ENCODE measurements around the gene CTNNA3.
"Not testable (repeated sequence)": the region's sequence is repeated elsewhere in the genome, so short reads cannot be mapped to it uniquely, and the experiment has no call there.

Gene CTNNA3

GRCh38 chr10:66335753-66336152 lies 1360.2 kb downstream of the CTNNA3 start:
- DNase-seq = not testable (repeated sequence)

DNA sequence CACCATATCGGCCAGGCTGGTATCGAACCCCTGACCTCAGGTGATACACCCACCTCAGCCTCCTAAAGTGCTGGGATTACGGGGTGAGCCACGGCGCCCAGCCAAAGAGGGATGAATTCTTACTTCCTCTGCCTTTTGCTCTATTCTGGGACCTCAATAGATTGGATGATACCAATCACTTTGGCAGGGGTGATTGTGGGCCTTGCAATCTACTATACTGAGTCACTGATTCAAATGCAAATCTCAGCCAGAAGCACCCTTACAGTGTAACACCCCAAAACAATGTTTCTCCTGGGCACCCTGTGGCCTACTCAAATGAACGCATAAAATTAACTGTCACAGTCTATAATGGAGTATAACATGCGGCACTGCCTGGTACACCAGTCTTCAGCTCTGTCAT lies 1366.8 kb downstream of the CTNNA3 start:
- no peak for DNase-seq

- no peak for DNase-seq
Observed at GRCh38 chr10:66326876-66327275, 1369.1 kb downstream of the CTNNA3 start.

- DNase-seq = no peak
Observed at GRCh38 chr10:66322777-66323176, 1373.2 kb downstream of the CTNNA3 start.

DNA sequence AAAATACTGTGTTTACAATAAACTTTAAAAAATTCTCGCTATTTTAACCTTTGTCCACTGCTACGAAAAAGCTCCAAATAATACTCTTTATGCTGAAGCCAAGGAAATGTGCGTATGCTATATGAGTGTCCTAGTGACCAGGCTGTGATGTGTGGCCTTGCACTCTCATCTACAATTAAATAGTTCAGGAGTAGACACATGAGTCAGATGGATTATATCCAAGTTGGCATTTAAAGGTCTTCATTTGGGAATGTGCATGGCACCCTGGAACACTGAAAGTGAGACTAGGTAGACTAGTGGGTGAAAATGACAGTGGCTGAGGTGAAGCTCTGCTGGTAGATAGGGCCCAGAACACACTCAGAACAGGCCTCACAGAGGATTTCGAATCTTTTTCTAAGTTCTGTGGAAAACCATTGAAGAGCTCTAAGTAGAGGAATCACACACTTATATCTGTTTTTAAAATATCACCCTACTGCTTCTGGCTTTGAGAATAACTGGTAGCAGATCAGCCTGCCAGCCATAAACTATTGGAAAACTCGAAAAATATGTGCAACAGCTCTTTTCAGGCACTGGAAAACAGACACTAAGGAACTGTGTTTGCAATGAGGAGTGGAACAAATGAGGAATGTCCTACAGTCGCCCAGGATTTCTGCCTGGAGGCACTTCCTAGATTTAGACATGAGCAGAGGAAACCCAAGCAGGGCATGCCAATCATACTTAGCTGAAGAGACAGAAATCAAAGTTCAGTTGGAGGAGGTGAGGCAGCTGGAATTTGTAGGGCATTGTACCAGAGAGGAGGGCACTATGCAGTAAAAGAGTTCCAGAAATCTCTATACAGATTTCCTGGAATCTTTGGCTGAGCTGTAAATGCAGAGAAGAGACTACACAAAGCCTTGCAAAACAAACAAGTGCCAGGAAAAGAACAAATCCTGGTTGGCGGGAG lies 1374.0 kb downstream of the CTNNA3 start:
- DNase-seq = no peak

DNA sequence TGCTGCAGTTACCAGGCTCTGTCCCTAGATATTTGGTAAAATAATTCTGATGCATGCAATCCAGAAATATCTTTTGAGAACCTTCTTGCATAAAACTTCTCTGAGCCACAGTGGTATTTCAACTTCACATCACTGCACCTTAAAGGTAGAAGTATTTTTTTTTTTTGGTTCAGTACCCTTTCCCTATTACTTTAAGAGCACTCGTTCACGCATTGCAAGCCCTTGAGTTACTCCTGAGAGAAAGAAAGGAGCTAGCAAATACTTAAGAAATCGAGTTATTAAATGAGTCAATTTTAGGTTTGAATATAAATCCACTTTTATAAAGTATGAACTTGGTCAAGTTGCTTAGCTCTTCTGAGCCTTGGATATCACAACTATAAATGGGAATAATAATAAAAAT lies 1377.2 kb downstream of the CTNNA3 start:
- DNase-seq = no peak

- no peak for DNase-seq
Observed at GRCh38 chr10:66307826-66308225, 1388.2 kb downstream of the CTNNA3 start.

DNA sequence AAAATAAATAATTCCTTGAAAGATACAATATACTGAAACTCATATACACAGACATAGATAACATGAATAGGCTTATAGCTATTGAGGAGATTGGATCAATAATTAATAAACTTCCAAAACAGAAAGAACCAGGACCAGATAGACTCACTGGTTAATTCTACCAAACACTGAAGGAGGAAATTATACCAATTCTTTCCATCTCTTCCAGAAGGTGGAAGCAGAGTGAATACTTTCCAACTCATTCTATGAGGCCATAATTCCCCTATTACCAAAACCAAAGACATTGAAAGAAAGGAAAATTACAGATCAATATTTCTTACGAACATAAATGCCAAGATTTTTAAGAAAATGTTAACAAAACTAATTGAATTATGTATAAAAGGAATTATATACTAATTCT lies 1394.9 kb downstream of the CTNNA3 start:
- no peak for DNase-seq

DNA sequence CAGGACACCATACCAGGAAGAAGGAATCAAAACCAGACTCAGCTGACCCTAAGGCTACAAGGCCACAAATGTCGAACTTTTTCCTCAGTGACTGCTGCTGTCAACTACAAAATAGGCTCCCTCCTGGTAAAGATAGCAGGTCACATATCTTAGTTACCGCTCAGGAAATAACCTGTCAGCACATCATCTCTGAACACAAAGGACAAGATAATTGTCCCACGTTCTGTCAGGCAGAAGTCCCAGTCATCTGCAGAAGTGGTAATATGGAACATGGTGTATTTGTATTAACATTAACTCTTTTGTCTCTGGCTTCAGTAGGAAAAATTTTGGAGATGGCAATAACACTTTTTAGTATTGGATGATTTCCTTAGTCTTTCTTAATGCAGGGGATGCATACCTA lies 1400.4 kb downstream of the CTNNA3 start:
- no peak for DNase-seq

DNA sequence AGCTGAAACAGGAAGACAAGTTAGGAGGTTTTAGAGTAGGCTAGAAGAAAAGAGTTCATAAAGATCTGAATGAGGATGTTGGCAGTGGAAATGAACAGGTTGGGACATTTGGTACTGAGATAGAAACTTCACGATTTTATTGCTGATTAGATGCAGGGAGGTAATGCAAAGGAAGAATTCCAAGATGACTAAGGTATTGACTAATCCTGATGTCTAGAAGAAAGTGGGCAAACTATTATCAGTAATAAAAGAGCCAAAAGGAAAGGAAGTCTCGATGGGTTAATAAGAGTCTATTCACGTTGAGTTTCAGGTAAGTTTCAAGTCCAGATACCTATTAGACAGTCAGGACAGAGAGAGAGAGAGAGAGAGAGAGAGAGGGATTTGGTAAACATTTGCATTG lies 1401.5 kb downstream of the CTNNA3 start:
- DNase-seq = no peak

DNA sequence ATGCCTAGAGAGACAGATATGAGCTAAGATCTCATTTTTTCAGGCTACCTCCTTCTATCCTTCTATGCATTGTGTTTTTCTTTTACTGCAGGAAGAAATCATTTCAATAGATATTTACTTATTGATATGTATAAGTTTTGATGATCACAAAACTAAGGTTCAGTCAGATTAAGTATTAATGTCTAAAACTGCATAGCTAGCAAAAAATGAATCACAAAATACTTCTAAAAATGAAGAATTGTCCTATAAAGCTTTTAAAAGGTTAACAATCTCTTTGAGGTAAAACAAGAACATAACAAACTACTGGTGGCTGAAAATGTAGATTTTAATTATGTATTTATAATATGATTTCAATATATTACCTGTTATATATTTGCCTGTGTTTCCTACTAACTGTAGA lies 1403.1 kb downstream of the CTNNA3 start:
- no peak for DNase-seq

- no peak for DNase-seq
Observed at GRCh38 chr10:66292456-66292855, 1403.5 kb downstream of the CTNNA3 start.

GRCh38 chr10:66291133-66291532 lies 1404.9 kb downstream of the CTNNA3 start:
- no peak for DNase-seq

- DNase-seq = no peak
Observed at GRCh38 chr10:66284621-66285020, 1411.4 kb downstream of the CTNNA3 start.

GRCh38 chr10:66283874-66284464 lies 1412.0 kb downstream of the CTNNA3 start:
- DNase-seq = no peak

- no peak for DNase-seq
Observed at GRCh38 chr10:66283064-66283463, 1412.9 kb downstream of the CTNNA3 start.

- no peak for DNase-seq
Observed at GRCh38 chr10:66281327-66281726, 1414.7 kb downstream of the CTNNA3 start.

GRCh38 chr10:66277481-66277880 lies 1418.5 kb downstream of the CTNNA3 start:
- DNase-seq = no peak

GRCh38 chr10:66273966-66274519 lies 1422.0 kb downstream of the CTNNA3 start:
- DNase-seq = no peak

DNA sequence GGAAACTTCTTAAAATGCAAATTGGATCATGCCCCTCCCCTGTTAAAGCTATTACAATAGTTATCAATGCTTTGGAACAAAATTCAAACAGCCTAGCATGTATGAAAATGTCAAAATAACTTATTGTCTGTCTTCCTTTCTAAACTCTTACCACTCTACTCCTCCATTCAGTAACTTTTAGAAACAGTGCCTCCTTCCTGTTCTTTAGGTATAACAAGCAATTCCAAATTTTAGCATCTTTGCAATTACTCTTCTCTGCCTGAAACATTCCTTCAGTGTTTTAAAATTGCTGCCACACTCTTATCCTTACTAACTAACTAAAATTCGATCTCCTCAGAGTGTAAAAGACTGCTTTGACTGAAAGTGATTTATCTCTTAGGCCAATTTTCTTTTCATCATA lies 1430.6 kb downstream of the CTNNA3 start:
- no peak for DNase-seq

DNA sequence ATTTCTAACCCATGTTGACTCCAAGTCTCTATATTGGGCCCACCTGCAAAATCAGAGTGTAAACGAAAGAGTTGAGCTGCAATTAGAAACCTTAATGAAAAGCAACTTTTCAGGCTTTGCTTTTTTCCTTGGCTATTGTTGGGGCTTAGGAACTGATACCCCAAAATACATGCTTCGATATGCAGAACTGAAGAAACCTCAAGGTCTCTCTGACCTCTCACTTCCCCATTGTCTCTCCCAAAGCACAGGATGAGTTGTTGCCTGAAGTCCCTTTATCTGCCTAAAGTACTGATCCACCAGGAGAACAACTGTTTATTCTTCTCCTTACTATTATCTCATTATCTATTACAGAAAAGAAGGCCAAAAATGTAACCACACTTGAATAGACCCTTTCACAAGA lies 1436.2 kb downstream of the CTNNA3 start:
- no peak for DNase-seq

DNA sequence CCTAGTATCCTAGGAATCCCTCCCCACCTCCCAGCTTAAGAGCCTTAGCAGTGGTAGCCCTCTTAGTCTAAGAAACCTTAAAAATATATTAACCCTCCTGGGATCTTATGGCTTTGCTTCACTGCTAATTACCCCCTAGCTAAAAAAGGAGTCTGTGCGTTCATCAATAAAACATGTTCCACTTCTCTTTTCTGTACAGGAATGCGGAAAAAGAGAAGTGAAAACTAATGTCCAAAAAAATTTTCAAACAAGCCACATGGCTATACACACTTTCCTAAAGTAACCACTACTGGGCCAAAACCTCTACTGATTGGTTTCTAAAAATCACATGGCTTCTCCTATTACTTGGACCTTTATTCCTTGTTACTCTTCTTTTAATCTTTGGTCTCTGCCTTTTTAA lies 1437.3 kb downstream of the CTNNA3 start:
- DNase-seq = no peak

- no peak for DNase-seq
Observed at GRCh38 chr10:66257801-66258200, 1438.2 kb downstream of the CTNNA3 start.

DNA sequence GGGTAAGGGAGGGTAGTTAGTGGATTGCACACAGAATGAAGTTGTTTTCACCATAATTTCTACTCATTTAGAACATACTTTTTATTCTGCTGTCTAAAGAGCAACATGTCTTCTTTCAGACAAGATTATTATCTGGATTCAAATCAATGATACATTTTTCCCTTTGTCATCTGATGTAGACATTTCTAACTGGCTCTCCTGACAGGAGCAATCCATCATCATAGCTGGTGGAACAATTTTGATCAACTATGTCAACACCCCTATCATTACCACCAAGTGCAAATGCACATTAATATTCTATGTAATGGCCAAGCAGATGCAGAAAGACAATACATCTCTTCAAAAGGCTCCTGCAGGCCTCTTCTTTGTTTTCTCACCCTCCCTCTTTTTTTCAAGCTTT lies 1443.0 kb downstream of the CTNNA3 start:
- no peak for DNase-seq
